GM12878 (cell line): ENCODE data around the gene AMBP. TPM values are rescaled to one million over a fixed set of nuclear protein-coding genes. Genes with fewer than 3 reads are reported as not detected.

Experiments used
- ATAC-seq: fragments of 200-7000 bp; cut with Tn5 transposase; 3 replicates; pipeline ENCODE4 v1.9.1; 2020; ENCODE audit warnings: mild to moderate bottlenecking, moderate library complexity
- BruUV-seq: library from RNA; stranded (reverse); fragments of 400-500 nt; replicated peaks from 2 replicates; lab custom pipeline; 2021; lab: Mats Ljungman, UMichigan
- CTCF ChIA-PET: fragments of 300-600 bp; sonication (Branson Sonifier 250); formaldehyde crosslinking; extraction: SDS; loops from one replicate; lab custom pipeline; 2021; ENCODE audit warnings: inconsistent platforms; lab: Yijun Ruan, JAX
- POLR2A ChIA-PET: fragments of 350-600 bp; formaldehyde crosslinking; extraction: SDS; loops from one replicate; lab custom pipeline; 2021; ENCODE audit warnings: inconsistent platforms; lab: Charles Lee
- RAD21 ChIA-PET: fragments of 300-600 bp; sonication (Branson Sonifier 250); formaldehyde crosslinking; loops from one replicate; lab custom pipeline; 2023; ENCODE audit warnings: antibody characterized with exemption; ENCODE audit not compliant: unreplicated experiment; lab: Charles Lee
- SMC1A ChIA-PET: fragments of 300-600 bp; sonication (Branson Sonifier 250); formaldehyde crosslinking; loops from one replicate; lab custom pipeline; 2023; ENCODE audit not compliant: unreplicated experiment, uncharacterized antibody; lab: Charles Lee
- DNase-seq: peaks from one replicate; pipeline ENCODE4 v3.0.0-alpha.2; 2011; ENCODE audit warnings: low read depth, low spot score
- FAIRE-seq: peaks from 3 replicates; lab custom pipeline; 2011; peaks lifted over from hg19 to GRCh38; lab: Jason Lieb, UNC
- H2AFZ ChIP-seq: 2 replicates; pipeline ENCODE4 v1.6.0; 2011; ENCODE audit warnings: low read depth, low read length, control low read depth; ENCODE audit not compliant: control insufficient read depth
- H3K27ac ChIP-seq: 2 replicates; pipeline ENCODE4 v1.5.1; 2011; ENCODE audit warnings: control low read depth; ENCODE audit not compliant: control insufficient read depth, insufficient read depth
- H3K27me3 ChIP-seq, 2 experiments: replicated peaks in 1 of 2; 2 replicates each; pipeline versions ENCODE4 v1.6.0 to v1.6.1; 2011; ENCODE audit warnings: low read length in 1 of 2; ENCODE audit not compliant: control insufficient read depth in 2 of 2, insufficient read depth in 2 of 2
- H3K36me3 ChIP-seq, 2 experiments: 2 replicates each; pipeline ENCODE4 v1.5.1; 2011; ENCODE audit warnings: low read length in 1 of 2; ENCODE audit not compliant: control insufficient read depth in 2 of 2, insufficient read depth in 2 of 2
- H3K4me1 ChIP-seq: 2 replicates; pipeline ENCODE4 v1.6.1; 2011; ENCODE audit warnings: mild to moderate bottlenecking, low read length, moderate library complexity, mixed read lengths; ENCODE audit not compliant: control insufficient read depth, insufficient read depth
- H3K4me2 ChIP-seq: 2 replicates; pipeline ENCODE4 v1.6.0; 2011; ENCODE audit warnings: control low read depth; ENCODE audit not compliant: control insufficient read depth, insufficient read depth
- H3K4me3 ChIP-seq: fragments of 200-600 bp; sonication (generic); 2 replicates; pipeline ENCODE4 v1.5.1; 2016
- H3K79me2 ChIP-seq: 2 replicates; pipeline ENCODE4 v1.6.0; 2011; ENCODE audit warnings: low read length; ENCODE audit not compliant: control insufficient read depth, insufficient read depth
- H3K9ac ChIP-seq: 2 replicates; pipeline ENCODE4 v1.8.0; 2011; ENCODE audit warnings: low read length, control low read depth, mixed read lengths; ENCODE audit not compliant: control insufficient read depth, insufficient read depth
- H3K9me3 ChIP-seq: replicated peaks from 3 replicates; pipeline ENCODE4 v1.5.1; 2011; ENCODE audit warnings: mild to moderate bottlenecking, low read length; ENCODE audit not compliant: control insufficient read depth, insufficient read depth
- H4K20me1 ChIP-seq: 2 replicates; pipeline ENCODE4 v1.6.0; 2011; ENCODE audit not compliant: control insufficient read depth, insufficient read depth
- BRCA1 ChIP-seq: IDR thresholded peaks from 2 replicates; pipeline ENCODE4 v1.6.1; 2011; ENCODE audit warnings: low read depth, low read length, improper control_type of control experiment
- CBFB ChIP-seq: IDR thresholded peaks from 2 replicates; pipeline ENCODE4 v1.6.1; 2016; ENCODE audit warnings: antibody characterized with exemption, low read depth
- ELK1 ChIP-seq: IDR thresholded peaks from 2 replicates; pipeline ENCODE4 v1.6.1; 2012; ENCODE audit warnings: low read depth, low read length, improper control_type of control experiment
- FOXM1 ChIP-seq: IDR thresholded peaks from 2 replicates; pipeline ENCODE4 v1.6.1; 2012; ENCODE audit warnings: low read depth, mild to moderate bottlenecking, inconsistent platforms, low read length, moderate library complexity
- JUNB ChIP-seq: IDR thresholded peaks from 2 replicates; pipeline ENCODE4 v1.6.1; 2016; ENCODE audit warnings: antibody characterized with exemption, mild to moderate bottlenecking
- MYC ChIP-seq: IDR thresholded peaks from 2 replicates; pipeline ENCODE4 v1.6.1; 2011; ENCODE audit warnings: mild to moderate bottlenecking, low read length, moderate library complexity, inconsistent platforms; ENCODE audit not compliant: insufficient read depth, insufficient replicate concordance, insufficient read length, severe bottlenecking
- NR2C2 ChIP-seq: IDR thresholded peaks from 2 replicates; pipeline ENCODE4 v1.6.1; 2011; ENCODE audit warnings: borderline replicate concordance, low read depth; ENCODE audit not compliant: control insufficient read depth, insufficient read length
- NRF1 ChIP-seq: conservative IDR thresholded peaks from 2 replicates; pipeline ENCODE4 v1.6.1; 2011; ENCODE audit warnings: mild to moderate bottlenecking, low read depth, low read length, improper control_type of control experiment
- POLR2A ChIP-seq: IDR thresholded peaks from 2 replicates; pipeline ENCODE4 v1.6.1; 2011; ENCODE audit warnings: low read depth, mild to moderate bottlenecking, low read length
- SMAD5 ChIP-seq: IDR thresholded peaks from 2 replicates; pipeline ENCODE4 v1.6.1; 2016; ENCODE audit warnings: antibody characterized with exemption, low read depth
- ZNF622 ChIP-seq: fragments of 450-650 bp; IDR thresholded peaks from 2 replicates; pipeline ENCODE4 v1.6.1; 2017; ENCODE audit warnings: mild to moderate bottlenecking, inconsistent platforms
- ZSCAN29 ChIP-seq: fragments of 450-650 bp; IDR thresholded peaks from 2 replicates; pipeline ENCODE4 v1.6.1; 2017; ENCODE audit warnings: mild to moderate bottlenecking, moderate library complexity
- WGBS: methylation state at CpG from one replicate; pipeline ENCODE4 v1.1.6; 2016; ENCODE audit warnings: low lambda C conversion rate; ENCODE audit not compliant: insufficient replicate concordance, insufficient coverage; ENCODE audit errors: missing lambda C conversion rate; 5-methylcytosine and 5-hydroxymethylcytosine counted together
- in situ Hi-C: fragments of 300-500 bp; cut with MboI; formaldehyde crosslinking; loops from 9 replicates; pipeline ENCODE4 v1.14.3; 2018; ENCODE audit warnings: mixed read lengths
- intact Hi-C: fragments of 100-400 bp; cut with micrococcal nuclease; formaldehyde crosslinking; loops from one replicate; pipeline ENCODE4 v1.14.2; 2022; ENCODE audit not compliant: unreplicated experiment
- polyA plus RNA-seq, 11 experiments: library from polyadenylated mRNA; depleted of rRNA in 4 of 11; unstranded in 6 of 11; stranded (reverse) in 5 of 11; fragments of >200 nt; fragmentation: Nextera tagmentation in 4 of 11; fragmentation: Illumina TruSeq in 1 of 11; extraction: Ambion mirVana in 4 of 11; extraction: Trizol in 1 of 11; gene quantifications; 1 replicate in 1 of 11; 2 replicates in 10 of 11; pipeline versions ENCODE4 v1.2.1 to v1.2.3, GENCODE V29; 2011 to 2016; ENCODE audit warnings: inconsistent platforms in 2 of 11, missing spikeins in 2 of 11, low read depth in 1 of 11
- total RNA-seq, 4 experiments: library from RNA; depleted of rRNA in 3 of 4; stranded (reverse); fragments of >200 nt in 3 of 4; fragmentation: Illumina TruSeq in 1 of 4; extraction: Trizol in 1 of 4; gene quantifications; 2 replicates each; pipeline versions ENCODE4 v1.2.1 to v1.2.3, GENCODE V29; 2013 to 2021

AMBP gene
- total and polyA plus RNA-seq, 10 of the 15 experiments (the other 5 are each of a cell fraction or from before 2014, with no cell fraction given) = 0.11 to 2.3 (median 0.18) TPM; not detected in 7

GRCh38 chr9:114049441-114050225 lies 28.5 kb downstream of the AMBP start:
- H2AFZ ChIP-seq = no peak overlapping the region
- ChIA-PET SMC1A (no interaction called here), CTCF (no interaction called here), POLR2A (no interaction called here), RAD21 (no interaction called here)
- no peak for DNase-seq
- H3K4me3 ChIP-seq = no peak overlapping the region
- no peak overlapping the region for H3K4me2 ChIP-seq
- H3K27ac ChIP-seq = no peak overlapping the region
- TF ChIP-seq ELK1 (no peak), FOXM1 (no peak), CBFB (no peak), ZSCAN29 (no peak), BRCA1 (no peak), POLR2A (no peak), JUNB (no peak), NRF1 (no peak), SMAD5 (no peak), MYC (no peak), ZNF622 (no peak), NR2C2 (no peak)
- no peak for ATAC-seq
- H3K79me2 ChIP-seq = no peaks in the 10 kb centered on the region
- H3K9ac ChIP-seq = no peak overlapping the region
- intact Hi-C loops (no loop called here), in situ Hi-C loops (loop anchor here (25.0 kb wide), 1 partner anchor 587 kb away; the partner anchor contains the start of gene RGS3)
- no peaks in the 10 kb centered on the region for H4K20me1 ChIP-seq
- no peaks in the 10 kb centered on the region for H3K4me1 ChIP-seq
- peaks cover 0 to 4% of the 10 kb centered on the region in 2 experiments; a peak in 1 of 4 replicates for H3K27me3 ChIP-seq
- FAIRE-seq = no peak
- BruUV-seq = no TSS peak
- no peaks in the 10 kb centered on the region for H3K36me3 ChIP-seq
- H3K9me3 ChIP-seq = no peaks in the 10 kb centered on the region
- 51% methylated on average over 40 of the region's 40 CpGs for WGBS
